Esophagus (tissue), 2 donors: ENCODE results near the gene YARS1. TPM values are rescaled to one million over a fixed set of nuclear protein-coding genes. Genes with fewer than 3 reads are reported as not detected.
A peak's percentile ranks its signal among the peaks of the same experiment; 100 is the strongest.

Source experiments
- H3K27ac ChIP-seq, 2 donors: one replicate each; pipeline ENCODE4 v1.5.1; 2013; ENCODE audit warnings: low read depth in 2 of 2, mild to moderate bottlenecking in 2 of 2, inconsistent platforms in 1 of 2, low read length in 1 of 2, moderate library complexity in 1 of 2
- H3K27me3 ChIP-seq, 2 donors: one replicate each; pipeline ENCODE4 v1.6.1; 2013; ENCODE audit warnings: low read length in 2 of 2, control low read depth in 1 of 2, mild to moderate bottlenecking in 1 of 2; ENCODE audit not compliant: insufficient read depth in 2 of 2, control insufficient read depth in 1 of 2
- H3K36me3 ChIP-seq, 2 donors: one replicate each; pipeline ENCODE4 v1.6.1; 2013; ENCODE audit warnings: low read length in 1 of 2; ENCODE audit not compliant: control insufficient read depth in 2 of 2, insufficient read depth in 2 of 2
- H3K4me1 ChIP-seq, 2 donors: one replicate each; pipeline ENCODE4 v1.6.1; 2013; ENCODE audit warnings: low read length in 1 of 2; ENCODE audit not compliant: control insufficient read depth in 2 of 2, insufficient read depth in 2 of 2
- H3K4me3 ChIP-seq, 2 donors: one replicate each; pipeline ENCODE4 v1.5.1; 2013; ENCODE audit warnings: low read length in 2 of 2, mild to moderate bottlenecking in 2 of 2, low read depth in 1 of 2, moderate library complexity in 1 of 2
- H3K9me3 ChIP-seq, 2 donors: one replicate each; pipeline ENCODE4 v1.6.1; 2013; ENCODE audit warnings: mild to moderate bottlenecking in 2 of 2, low read depth in 1 of 2, low read length in 1 of 2, moderate library complexity in 1 of 2; ENCODE audit not compliant: control insufficient read depth in 2 of 2, insufficient read depth in 1 of 2
- WGBS, 2 donors: extraction: QIAGEN DNeasy Blood & Tissue Kit; methylation state at CpG; one replicate each; pipeline ENCODE4 v1.1.7; 2013; 5-methylcytosine and 5-hydroxymethylcytosine counted together
- polyA plus RNA-seq, 2 donors: library from polyadenylated mRNA; stranded (reverse); fragments of 200-250 nt; gene quantifications; one replicate each; pipeline ENCODE4 v1.2.3, GENCODE V29; 2013
- donor health status: healthy with polysubstance abuse.
- donor health status: Bipolar disorder and iron deficiency.

YARS1 gene
- polyA plus RNA-seq, 2 donors = 33.2 to 52.2 TPM

- Histone ChIP-seq H3K27me3 (no peaks in the 10 kb centered on the region), H3K4me3 (peak overlapping the region; percentile 86 to 95), H3K36me3 (no peaks in the 10 kb centered on the region), H3K4me1 (peaks cover 0 to 2% of the 10 kb centered on the region in 2 donors), H3K27ac (peak overlapping the region; percentile 89 to 95), H3K9me3 (no peaks in the 10 kb centered on the region)
- WGBS, 2 donors = 1% methylated on average over 30 to 51 of the region's 51 CpGs
Measured at GRCh38 chr1:32817815-32818786, 943 bp upstream of the YARS1 start.

- WGBS, 2 donors = 0% methylated on average over 15 of the region's 15 CpGs
- H3K9me3 ChIP-seq = no peaks in the 10 kb centered on the region
- H3K4me3 ChIP-seq = peak overlapping the region; percentile 86 to 95
- H3K27me3 ChIP-seq = no peaks in the 10 kb centered on the region
- peak overlapping the region; percentile 89 for H3K27ac ChIP-seq
- no peaks in the 10 kb centered on the region for H3K36me3 ChIP-seq
- H3K4me1 ChIP-seq = peaks cover 0 to 2% of the 10 kb centered on the region in 2 donors
Measured at GRCh38 chr1:32816676-32817158, 441 bp downstream of the YARS1 start.

- H3K4me3 ChIP-seq = no peak overlapping the region
- H3K27ac ChIP-seq = no peak overlapping the region
Measured at GRCh38 chr1:32813941-32814739, 3.0 kb downstream of the YARS1 start.

GRCh38 chr1:32811917-32812316 is 5.2 kb downstream of the YARS1 start:
- Histone ChIP-seq H3K9me3 (no peaks in the 10 kb centered on the region), H3K27me3 (no peaks in the 10 kb centered on the region), H3K4me1 (peaks cover 0 to 2% of the 10 kb centered on the region in 2 donors), H3K27ac (no peak overlapping the region), H3K4me3 (no peak overlapping the region), H3K36me3 (peaks cover 6 to 13% of the 10 kb centered on the region in 2 donors)
- WGBS, 2 donors = 88 to 93% methylated on average over 3 of the region's 3 CpGs

More at GRCh38 chr1:32813941-32814739, 3.0 kb downstream of the YARS1 start:
- WGBS, 2 donors = 82% methylated on average over 11 of the region's 11 CpGs
- H3K4me1 ChIP-seq = peaks cover 0 to 2% of the 10 kb centered on the region in 2 donors
- H3K9me3 ChIP-seq = no peaks in the 10 kb centered on the region
- peaks cover 6 to 7% of the 10 kb centered on the region in 2 donors for H3K36me3 ChIP-seq
- no peaks in the 10 kb centered on the region for H3K27me3 ChIP-seq

GRCh38 chr1:32811265-32811664 is 5.9 kb downstream of the YARS1 start:
- 79 to 88% methylated on average over 9 of the region's 9 CpGs for WGBS, 2 donors
- Histone ChIP-seq H3K4me3 (no peak overlapping the region), H3K27me3 (no peaks in the 10 kb centered on the region), H3K9me3 (no peaks in the 10 kb centered on the region), H3K36me3 (peaks cover 8 to 15% of the 10 kb centered on the region in 2 donors), H3K4me1 (peaks cover 0 to 2% of the 10 kb centered on the region in 2 donors), H3K27ac (no peak overlapping the region)

GRCh38 chr1:32810358-32810757 is 6.8 kb downstream of the YARS1 start:
- no peaks in the 10 kb centered on the region for H3K27me3 ChIP-seq
- peaks cover 10 to 16% of the 10 kb centered on the region in 2 donors for H3K36me3 ChIP-seq
- H3K4me3 ChIP-seq = no peak overlapping the region
- WGBS, 2 donors = 83 to 88% methylated on average over 5 of the region's 5 CpGs
- H3K9me3 ChIP-seq = no peaks in the 10 kb centered on the region
- peaks cover 0 to 2% of the 10 kb centered on the region in 2 donors for H3K4me1 ChIP-seq
- no peak overlapping the region for H3K27ac ChIP-seq

- H3K4me3 ChIP-seq = no peak overlapping the region
Measured at GRCh38 chr1:32808580-32808979, 8.6 kb downstream of the YARS1 start.

GRCh38 chr1:32806910-32807523 is 10.1 kb downstream of the YARS1 start:
- H3K36me3 ChIP-seq = peaks cover 10 to 18% of the 10 kb centered on the region in 2 donors
- no peaks in the 10 kb centered on the region for H3K4me1 ChIP-seq
- H3K27me3 ChIP-seq = no peaks in the 10 kb centered on the region
- no peaks in the 10 kb centered on the region for H3K9me3 ChIP-seq
- WGBS, 2 donors = 62 to 79% methylated on average over 4 of the region's 4 CpGs
- no peak overlapping the region for H3K27ac ChIP-seq
- H3K4me3 ChIP-seq = no peak overlapping the region

More at GRCh38 chr1:32808580-32808979, 8.6 kb downstream of the YARS1 start:
- H3K9me3 ChIP-seq = no peaks in the 10 kb centered on the region
- H3K4me1 ChIP-seq = no peaks in the 10 kb centered on the region
- no peaks in the 10 kb centered on the region for H3K27me3 ChIP-seq
- peaks cover 10 to 16% of the 10 kb centered on the region in 2 donors for H3K36me3 ChIP-seq
- no peak overlapping the region for H3K27ac ChIP-seq
- WGBS, 2 donors = 90 to 93% methylated on average over 4 of the region's 4 CpGs

- Histone ChIP-seq H3K27ac (no peak overlapping the region), H3K4me3 (no peak overlapping the region), H3K9me3 (no peaks in the 10 kb centered on the region), H3K27me3 (no peaks in the 10 kb centered on the region), H3K36me3 (peaks cover 10 to 18% of the 10 kb centered on the region in 2 donors), H3K4me1 (no peaks in the 10 kb centered on the region)
- WGBS, 2 donors = 90 to 93% methylated on average over 6 of the region's 6 CpGs
Measured at GRCh38 chr1:32806290-32806689, 10.9 kb downstream of the YARS1 start.
